Keratinocyte (primary cell): ENCODE results near the gene GREB1.

Experiments used
- CTCF ChIP-seq, 3 experiments: IDR thresholded peaks in 1 of 3; conservative IDR thresholded peaks in 1 of 3; optimal IDR thresholded peaks in 1 of 3; 2 replicates in 2 of 3; 3 replicates in 1 of 3; pipeline versions ENCODE3 to v1.5.1; 2011; ENCODE audit warnings: low read length in 3 of 3, mild to moderate bottlenecking in 3 of 3, moderate library complexity in 2 of 3, control low read depth in 1 of 3, inconsistent platforms in 1 of 3; ENCODE audit not compliant: insufficient read depth in 2 of 3; ENCODE audit errors: extremely low read depth in 1 of 3
- EZH2 ChIP-seq: IDR thresholded peaks from one replicate; pipeline ENCODE4 v1.6.1; 2012; ENCODE audit warnings: inconsistent platforms, mild to moderate bottlenecking, low read length, moderate library complexity

GRCh38 chr2:11547912-11548497, 14.2 kb downstream of the GREB1 start:
- TF ChIP-seq CTCF (optimal IDR thresholded peaks at IDR 0.05 in 1 of 3, IDR thresholded peaks at IDR 0.05 in 1 of 3, conservative IDR thresholded peaks at IDR 0.05 in 1 of 3; ENCODE audit: extremely low read depth in 1 of 3, insufficient read depth in 2 of 3, low read length in 3 of 3) (no peak), EZH2 (no peak)
